HUES6 (cell line): ENCODE results near the gene ENTPD8.
"Not testable (repeated sequence)": the region's sequence is repeated elsewhere in the genome, so short reads cannot be mapped to it uniquely, and the experiment has no call there.

Experiments used
- H3K27ac ChIP-seq: 2 replicates; pipeline ENCODE4 v1.7.0; 2013; ENCODE audit warnings: low read depth, mild to moderate bottlenecking, low read length, inconsistent platforms
- H3K27me3 ChIP-seq: 2 replicates; pipeline ENCODE4 v1.6.1; 2013; ENCODE audit warnings: low read length; ENCODE audit not compliant: control insufficient read depth, insufficient read depth
- H3K36me3 ChIP-seq: 2 replicates; pipeline ENCODE4 v1.6.1; 2013; ENCODE audit warnings: low read length; ENCODE audit not compliant: control insufficient read depth, insufficient read depth
- H3K4me1 ChIP-seq: 2 replicates; pipeline ENCODE4 v1.6.1; 2013; ENCODE audit warnings: low read length; ENCODE audit not compliant: control insufficient read depth, insufficient read depth
- H3K4me3 ChIP-seq: 2 replicates; pipeline ENCODE4 v1.5.1; 2013; ENCODE audit warnings: low read depth, low read length
- H3K9ac ChIP-seq: one replicate; pipeline ENCODE4 v1.6.1; 2013; ENCODE audit warnings: mild to moderate bottlenecking, low read length
- H3K9me3 ChIP-seq: 2 replicates; pipeline ENCODE4 v1.6.1; 2013; ENCODE audit warnings: low read depth, low read length; ENCODE audit not compliant: control insufficient read depth, insufficient read depth

ENTPD8 gene

DNA sequence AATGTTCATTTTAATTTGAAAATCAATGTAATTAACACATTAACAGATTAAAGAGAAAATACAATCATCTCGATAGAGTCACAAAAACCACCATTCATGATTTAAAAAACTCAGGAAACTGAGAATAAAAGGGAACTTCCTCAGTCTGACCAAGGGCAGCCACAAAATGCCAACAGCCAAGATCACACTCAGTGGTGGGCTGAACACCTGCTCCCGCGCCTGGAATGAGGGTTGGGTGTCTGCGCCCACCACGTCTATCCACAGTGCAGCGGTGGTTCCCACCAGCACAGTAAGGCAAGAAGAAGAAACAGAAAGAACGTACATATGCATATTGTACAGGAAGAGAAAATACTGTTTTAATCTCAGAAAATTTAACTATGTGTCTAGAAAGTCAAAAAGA is 29.6 kb upstream of the ENTPD8 start:
- H3K4me1 ChIP-seq = no peaks in the 10 kb centered on the region
- peaks cover 11% of the 10 kb centered on the region for H3K9me3 ChIP-seq
- H3K4me3 ChIP-seq = no peak overlapping the region
- no peak overlapping the region for H3K9ac ChIP-seq
- H3K36me3 ChIP-seq = no peaks in the 10 kb centered on the region
- H3K27me3 ChIP-seq = no peaks in the 10 kb centered on the region
- no peak overlapping the region for H3K27ac ChIP-seq

DNA sequence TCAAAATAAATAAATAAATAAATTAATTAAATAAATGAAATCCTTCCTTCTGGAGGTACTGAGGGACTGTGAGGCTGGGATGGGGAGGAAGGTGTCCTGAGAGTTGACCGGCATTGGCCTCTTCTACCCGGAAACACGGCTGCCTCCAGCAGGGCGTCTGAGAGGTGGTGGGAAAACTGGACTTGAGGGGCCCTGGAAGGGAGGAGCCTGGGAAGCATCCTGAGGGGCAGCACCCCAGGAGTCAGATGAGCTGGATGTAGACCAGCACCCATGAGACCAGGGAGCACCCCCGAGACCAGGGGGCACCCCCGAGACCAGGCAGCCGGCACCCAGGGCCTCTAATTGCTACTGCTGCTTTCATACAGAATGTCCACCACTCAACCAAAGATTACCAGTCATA is 26.7 kb upstream of the ENTPD8 start:
- H3K4me3 ChIP-seq = no peak overlapping the region
- no peak overlapping the region for H3K9ac ChIP-seq
- H3K4me1 ChIP-seq = no peaks in the 10 kb centered on the region
- no peaks in the 10 kb centered on the region for H3K27me3 ChIP-seq
- H3K9me3 ChIP-seq = no peaks in the 10 kb centered on the region
- no peaks in the 10 kb centered on the region for H3K36me3 ChIP-seq
- no peak overlapping the region for H3K27ac ChIP-seq

DNA sequence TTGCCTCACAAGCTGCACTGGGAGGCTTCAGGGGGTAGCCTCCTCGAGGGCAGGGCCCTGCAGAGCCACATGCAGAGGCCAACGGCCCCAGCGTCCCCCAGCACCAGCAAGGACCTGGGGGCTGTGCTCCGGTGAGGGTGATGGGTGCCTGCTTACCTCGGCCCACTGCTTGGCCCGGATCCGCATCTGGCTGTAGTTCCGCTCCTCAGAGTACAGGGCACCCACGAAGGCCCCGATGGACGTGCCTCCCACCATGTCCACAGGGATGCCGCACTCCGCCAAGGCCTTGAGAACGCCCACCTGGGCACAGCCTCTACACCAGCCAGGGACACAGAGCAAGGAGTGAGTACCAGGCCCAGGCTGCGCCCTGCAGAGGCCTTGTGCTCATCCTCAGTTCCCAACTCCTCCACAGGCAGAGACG is 26.0 kb upstream of the ENTPD8 start:
- Histone ChIP-seq H3K9me3 (no peaks in the 10 kb centered on the region), H3K36me3 (no peaks in the 10 kb centered on the region), H3K4me1 (no peaks in the 10 kb centered on the region), H3K27me3 (no peaks in the 10 kb centered on the region), H3K9ac (no peak overlapping the region), H3K4me3 (no peak overlapping the region), H3K27ac (no peak overlapping the region)

DNA sequence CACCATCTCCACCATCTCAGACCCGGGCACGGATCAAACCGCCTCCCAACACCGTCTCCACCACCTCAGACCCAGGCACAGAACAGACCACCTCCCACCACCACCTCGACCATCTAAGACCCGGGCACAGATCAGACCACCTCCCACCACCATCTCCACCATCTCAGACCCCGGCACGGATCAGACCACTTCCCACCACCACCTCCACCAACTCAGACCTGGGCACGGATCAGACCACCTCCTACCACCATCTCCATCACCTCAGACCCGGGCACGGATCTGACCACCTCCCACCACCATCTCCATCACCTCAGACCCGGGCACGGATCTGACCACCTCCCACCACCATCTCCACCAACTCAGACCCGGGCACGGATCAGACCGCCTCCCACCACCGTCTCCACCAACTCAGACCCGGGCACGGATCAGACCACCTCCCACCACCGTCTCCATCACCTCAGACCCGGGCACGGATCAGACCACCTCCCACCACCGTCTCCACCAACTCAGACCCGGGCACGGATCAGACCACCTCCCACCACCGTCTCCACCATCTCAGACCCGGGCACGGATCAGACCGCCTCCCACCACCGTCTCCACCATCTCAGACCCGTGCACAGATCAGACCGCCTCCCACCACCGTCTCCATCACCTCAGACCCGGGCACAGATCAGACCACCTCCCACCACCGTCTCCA is 25.4 kb upstream of the ENTPD8 start:
- H3K27me3 ChIP-seq, H3K4me3 ChIP-seq, H3K9ac ChIP-seq, H3K27ac ChIP-seq, H3K36me3 ChIP-seq, H3K4me1 ChIP-seq, H3K9me3 ChIP-seq: not testable (repeated sequence)

DNA sequence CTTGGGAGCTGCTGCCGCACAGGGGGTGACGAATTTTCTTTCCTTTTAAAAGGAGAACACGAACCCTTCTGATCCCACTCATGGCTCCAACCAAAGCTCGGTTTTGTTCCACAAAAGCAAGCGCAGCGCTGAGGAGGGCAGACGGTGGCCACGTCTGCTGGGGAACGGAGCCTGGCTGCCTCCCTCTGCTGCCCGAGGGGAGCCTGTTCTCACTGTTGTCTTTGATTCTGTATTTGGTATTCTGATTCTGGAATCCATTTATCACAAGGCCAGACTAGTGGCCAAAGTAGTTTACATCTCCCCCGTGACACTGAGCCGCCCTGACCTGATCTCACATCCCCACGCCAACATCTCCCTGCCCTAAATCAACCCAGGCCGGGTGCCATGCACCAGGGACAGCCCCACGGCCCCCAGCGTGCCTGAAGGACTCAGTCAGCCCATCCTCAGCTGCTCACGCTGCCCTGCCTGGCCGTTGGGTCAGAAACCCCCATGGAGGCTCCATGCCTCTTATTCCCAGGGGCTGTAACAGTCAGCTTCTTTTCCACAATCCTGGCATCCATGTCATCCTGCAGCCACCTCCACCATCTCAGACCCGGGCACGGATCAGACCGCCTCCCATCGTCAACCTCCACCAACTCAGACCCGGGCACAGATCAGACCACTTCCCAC is 24.7 kb upstream of the ENTPD8 start:
- H3K4me3 ChIP-seq = no peak overlapping the region
- H3K9me3 ChIP-seq = peaks cover 3% of the 10 kb centered on the region; the same call in 1 of the 2 replicates
- H3K4me1 ChIP-seq = no peaks in the 10 kb centered on the region

DNA sequence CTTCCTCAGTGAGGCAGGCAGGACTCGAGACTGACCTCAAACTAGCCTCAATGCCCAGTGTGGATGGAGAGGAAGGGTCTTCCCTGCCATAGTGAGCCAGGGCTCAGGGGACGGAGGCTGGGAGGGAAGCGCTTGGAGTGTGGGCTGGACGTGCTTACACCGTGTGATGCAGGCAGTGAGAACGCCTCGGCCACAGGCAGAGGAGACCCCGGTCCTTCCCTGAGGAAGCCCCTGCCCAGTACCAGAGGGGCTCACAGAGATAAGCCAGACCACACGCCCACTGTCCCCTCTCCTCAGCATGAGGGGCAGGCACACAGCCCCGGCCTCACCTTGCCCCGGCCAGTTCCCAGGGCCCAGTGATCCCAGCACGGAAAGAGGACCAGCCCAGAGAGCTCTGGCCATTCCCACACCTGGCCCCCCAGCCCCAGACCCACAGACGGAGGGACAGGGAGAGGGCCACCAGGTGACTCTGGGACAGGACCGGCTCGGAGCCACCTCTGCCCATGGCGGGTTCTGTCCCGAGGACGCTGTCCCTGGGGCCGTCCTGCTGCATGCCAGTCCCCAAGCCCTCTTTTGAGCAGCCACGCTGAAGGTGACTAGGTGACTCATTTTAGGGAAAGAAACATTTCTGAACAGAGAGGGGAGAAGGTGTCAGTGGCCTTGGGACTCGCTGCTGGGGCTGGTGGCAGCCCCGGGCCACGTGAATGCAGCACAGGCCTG is 24.0 kb upstream of the ENTPD8 start:
- H3K4me3 ChIP-seq = no peak overlapping the region
- no peak overlapping the region for H3K27ac ChIP-seq
- H3K4me1 ChIP-seq = no peaks in the 10 kb centered on the region
- no peak overlapping the region for H3K9ac ChIP-seq
- H3K27me3 ChIP-seq = no peaks in the 10 kb centered on the region
- peaks cover 3% of the 10 kb centered on the region; the same call in 1 of the 2 replicates for H3K9me3 ChIP-seq
- H3K36me3 ChIP-seq = no peaks in the 10 kb centered on the region

More for the DNA sequence above, 24.7 kb upstream of the ENTPD8 start:
- Histone ChIP-seq H3K27me3 (no peaks in the 10 kb centered on the region), H3K9ac (no peak overlapping the region), H3K27ac (no peak overlapping the region), H3K36me3 (no peaks in the 10 kb centered on the region)

DNA sequence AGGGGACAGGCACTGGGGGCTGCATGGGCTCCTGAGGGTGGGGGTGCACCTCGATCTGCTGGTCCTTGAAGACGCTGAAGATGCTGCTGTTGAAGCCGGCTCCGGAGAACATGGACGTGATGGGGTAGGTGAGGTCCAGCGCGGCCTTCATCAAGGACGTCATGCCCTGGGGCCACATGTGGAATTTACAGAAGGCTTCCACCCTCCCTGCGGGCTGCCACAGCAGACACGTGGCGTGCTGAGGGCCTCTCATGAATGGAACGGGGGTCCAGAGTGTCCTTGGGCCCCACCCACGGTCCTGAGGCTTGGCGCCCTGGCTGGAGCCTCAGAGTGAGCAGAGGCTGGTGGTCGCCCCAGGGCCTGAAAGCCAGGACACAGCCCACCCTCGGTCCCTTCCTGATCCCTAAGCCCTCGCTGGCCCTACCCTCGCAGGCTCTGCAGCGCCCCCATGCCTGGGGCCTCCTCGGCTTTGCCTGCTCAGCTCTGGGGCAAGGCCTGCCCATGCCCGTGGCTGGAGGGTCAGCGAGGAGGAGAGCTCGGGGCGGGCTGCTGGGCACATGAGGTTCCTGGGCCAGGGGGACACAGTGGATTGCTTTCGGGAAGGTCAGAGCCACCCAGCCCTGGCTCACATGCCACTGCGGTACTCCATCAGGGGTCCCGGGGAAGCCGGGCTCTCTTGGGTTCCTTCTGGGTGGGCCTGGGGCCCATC is 23.3 kb upstream of the ENTPD8 start:
- no peak overlapping the region for H3K27ac ChIP-seq
- H3K9me3 ChIP-seq = peaks cover 3% of the 10 kb centered on the region; the same call in 1 of the 2 replicates
- H3K4me1 ChIP-seq = peaks cover 2% of the 10 kb centered on the region; the same call in 1 of the 2 replicates
- no peaks in the 10 kb centered on the region for H3K36me3 ChIP-seq
- H3K4me3 ChIP-seq = no peak overlapping the region
- H3K27me3 ChIP-seq = no peaks in the 10 kb centered on the region
- H3K9ac ChIP-seq = no peak overlapping the region

DNA sequence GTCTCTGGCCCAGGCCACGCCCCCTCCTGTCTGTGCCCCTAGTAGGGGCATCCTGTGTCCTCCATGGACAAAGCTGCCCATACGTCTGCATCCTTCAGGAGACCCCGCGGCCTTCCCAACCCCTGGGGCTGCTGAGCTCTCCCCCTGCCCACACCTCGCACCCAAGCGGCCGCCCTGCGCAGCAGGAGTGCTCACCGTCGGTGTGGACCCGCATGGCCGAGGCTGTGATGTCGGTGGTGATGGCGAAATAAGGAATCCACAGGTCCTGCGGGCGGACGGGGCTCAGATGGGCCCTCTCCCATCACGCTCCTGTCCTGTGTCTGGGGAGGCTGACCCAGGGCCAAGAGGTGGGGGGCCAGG is 22.8 kb upstream of the ENTPD8 start:
- H3K9me3 ChIP-seq = peaks cover 3% of the 10 kb centered on the region; the same call in 1 of the 2 replicates
- no peaks in the 10 kb centered on the region for H3K36me3 ChIP-seq
- peaks cover 3% of the 10 kb centered on the region; the same call in 1 of the 2 replicates for H3K4me1 ChIP-seq
- H3K27me3 ChIP-seq = no peaks in the 10 kb centered on the region
- H3K4me3 ChIP-seq = no peak overlapping the region
- no peak overlapping the region for H3K9ac ChIP-seq
- no peak overlapping the region for H3K27ac ChIP-seq

DNA sequence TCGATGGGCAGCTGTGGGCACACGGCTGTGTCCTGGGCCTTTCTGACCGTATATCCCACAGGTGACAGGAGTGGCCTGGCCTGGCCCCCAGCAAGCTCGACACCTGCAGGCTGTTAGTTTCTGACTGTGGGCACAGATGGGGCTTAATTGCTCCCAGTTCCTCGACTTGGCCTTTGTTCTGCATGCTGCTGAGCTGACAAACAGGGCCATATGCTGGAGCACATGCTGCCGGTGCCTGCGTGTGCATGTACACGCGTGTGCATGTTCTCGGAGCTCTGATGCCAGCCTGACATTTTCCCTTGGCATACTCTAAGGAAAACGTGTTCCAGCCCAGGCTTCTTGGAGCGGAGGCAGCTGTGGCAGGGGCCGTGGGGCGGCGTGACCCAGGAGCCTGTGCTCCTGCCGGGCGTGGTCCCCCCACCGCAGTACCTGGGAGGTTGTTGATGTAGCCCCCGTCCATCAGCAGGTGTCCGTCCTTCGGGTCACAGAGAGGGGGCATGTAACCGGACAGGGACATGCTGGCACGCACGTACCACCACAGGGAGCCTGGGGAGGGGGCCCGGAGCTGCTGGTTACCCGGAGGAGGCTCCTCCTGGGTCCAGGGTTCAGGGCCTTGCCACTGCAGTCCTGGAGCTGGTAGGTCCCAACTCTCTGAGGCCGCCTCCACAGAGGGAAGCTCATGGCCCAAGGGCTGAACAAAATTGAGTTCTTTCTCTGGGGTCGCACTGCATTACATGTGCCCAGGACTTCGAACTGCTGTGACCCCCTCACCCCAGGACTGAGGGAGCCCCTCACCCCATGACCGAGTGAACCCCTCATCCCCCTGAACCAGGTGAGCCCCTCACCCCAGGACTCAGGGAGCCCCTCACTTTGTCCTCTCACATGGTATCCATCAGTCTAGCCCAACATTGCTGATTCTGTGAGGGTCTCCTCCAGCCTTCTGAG is 22.1 kb upstream of the ENTPD8 start:
- Histone ChIP-seq H3K4me3 (no peak overlapping the region), H3K9ac (no peak overlapping the region), H3K27ac (no peak overlapping the region), H3K9me3 (peaks cover 3% of the 10 kb centered on the region; the same call in 1 of the 2 replicates), H3K4me1 (peaks cover 4% of the 10 kb centered on the region), H3K36me3 (no peaks in the 10 kb centered on the region), H3K27me3 (no peaks in the 10 kb centered on the region; the same call in 1 of the 2 replicates)

DNA sequence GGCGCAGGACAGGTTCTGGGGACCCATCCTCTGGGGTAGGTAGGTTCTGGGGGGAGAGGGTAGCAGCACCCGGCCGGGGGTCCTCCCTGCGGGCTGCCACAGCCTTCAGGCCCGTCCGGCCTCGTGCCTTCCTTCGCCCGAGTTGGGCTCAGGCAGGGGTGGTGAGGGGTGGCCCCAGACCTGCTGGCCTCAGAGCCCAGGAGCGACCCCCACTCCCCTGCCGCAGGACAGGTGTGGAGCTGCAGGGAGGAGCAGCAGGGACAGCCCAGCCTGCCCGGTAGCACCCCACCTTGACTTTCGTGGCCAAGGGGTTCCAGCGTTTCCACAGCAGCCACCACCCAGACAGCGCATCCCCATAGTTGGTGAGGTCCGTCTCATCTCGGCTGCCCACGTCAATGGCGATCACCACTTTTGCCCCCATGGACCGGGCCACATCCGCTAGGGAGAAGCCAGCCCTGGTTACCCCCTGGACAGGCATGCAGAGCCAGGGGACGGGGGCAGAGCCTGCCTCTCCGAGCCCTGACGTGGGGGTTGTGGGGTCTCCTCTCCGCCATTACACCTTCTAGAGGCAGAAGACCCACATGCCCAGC is 21.3 kb upstream of the ENTPD8 start:
- no peak overlapping the region for H3K4me3 ChIP-seq
- H3K9ac ChIP-seq = no peak overlapping the region
- H3K27me3 ChIP-seq = no peaks in the 10 kb centered on the region; the same call in 1 of the 2 replicates
- H3K4me1 ChIP-seq = peaks cover 10% of the 10 kb centered on the region
- peaks cover 3% of the 10 kb centered on the region; the same call in 1 of the 2 replicates for H3K9me3 ChIP-seq
- H3K36me3 ChIP-seq = peaks cover under 1% of the 10 kb centered on the region; the same call in 1 of the 2 replicates
- H3K27ac ChIP-seq = no peak overlapping the region
